Activated CD8-positive, alpha-beta memory T cell treated with anti-CD3 and anti-CD28 coated beads for 24 hours (primary cell): ENCODE data around the gene AOPEP.
"Not testable (repeated sequence)": the region's sequence is repeated elsewhere in the genome, so short reads cannot be mapped to it uniquely, and the experiment has no call there.

ENCODE experiments used
- DNase-seq: peaks from one replicate; pipeline ENCODE4 v3.0.0-alpha.2; 2020

The AOPEP gene

GRCh38 chr9:94878804-94879203 is 152.3 kb downstream of the AOPEP start:
- DNase-seq = not testable (repeated sequence)

- DNase-seq = no peak
Observed at GRCh38 chr9:94879230-94879629, 152.7 kb downstream of the AOPEP start.

- DNase-seq = no peak
Observed at GRCh38 chr9:94881023-94881422, 154.5 kb downstream of the AOPEP start.

- DNase-seq = no peak
Observed at GRCh38 chr9:94881454-94881853, 155.0 kb downstream of the AOPEP start.

- DNase-seq = no peak
Observed at GRCh38 chr9:94881940-94882339, 155.4 kb downstream of the AOPEP start.

- DNase-seq = no peak
Observed at GRCh38 chr9:94882966-94883641, 156.6 kb downstream of the AOPEP start.

DNA sequence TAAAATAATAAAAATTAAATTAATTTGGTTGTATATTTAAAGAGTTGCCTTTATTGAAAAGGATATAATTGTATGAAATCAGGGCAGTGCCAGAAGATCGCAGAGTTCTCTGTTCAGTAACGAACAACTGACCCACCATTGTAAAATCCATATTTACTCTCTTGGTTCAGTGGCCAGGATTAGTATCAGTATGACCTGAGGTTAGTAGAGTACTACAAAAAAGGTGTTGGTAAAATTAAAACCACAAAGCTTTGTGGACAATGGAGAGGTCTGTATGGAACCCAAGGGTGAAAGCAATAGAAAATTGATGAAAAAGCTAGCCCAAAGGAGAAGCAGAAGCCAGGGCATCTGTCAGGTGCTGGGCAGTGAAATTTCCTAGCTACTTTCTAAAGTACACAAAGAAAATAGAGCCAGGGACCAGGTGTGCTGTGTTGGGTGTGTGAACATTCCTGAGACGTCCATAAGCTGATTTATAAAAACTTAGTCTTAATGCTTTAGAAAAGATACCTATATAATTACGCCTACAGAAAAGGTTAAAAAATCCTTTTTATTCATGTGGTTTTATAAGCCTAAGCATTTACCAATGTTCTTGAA is 159.5 kb downstream of the AOPEP start:
- no peak for DNase-seq

- DNase-seq = no peak
Observed at GRCh38 chr9:94887721-94888120, 161.2 kb downstream of the AOPEP start.

DNA sequence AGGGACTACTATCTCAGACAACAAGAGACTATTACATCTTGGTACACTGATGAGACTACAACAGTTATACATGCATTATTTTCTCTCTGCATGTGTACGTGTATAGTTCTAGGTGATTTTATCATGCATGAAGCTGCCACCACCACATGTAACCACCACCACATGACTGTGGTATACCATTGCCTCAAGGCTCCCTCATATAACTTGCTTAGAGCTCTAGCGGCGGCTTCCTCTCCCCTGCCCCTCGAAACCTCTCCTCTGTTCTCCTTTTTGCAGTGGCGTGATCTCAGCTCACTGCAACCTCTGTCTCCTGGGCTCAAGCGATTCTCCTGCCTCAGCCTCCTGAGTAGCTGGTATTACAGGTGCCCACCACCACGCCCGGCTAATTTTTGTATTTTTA is 162.3 kb downstream of the AOPEP start:
- DNase-seq = no peak

DNA sequence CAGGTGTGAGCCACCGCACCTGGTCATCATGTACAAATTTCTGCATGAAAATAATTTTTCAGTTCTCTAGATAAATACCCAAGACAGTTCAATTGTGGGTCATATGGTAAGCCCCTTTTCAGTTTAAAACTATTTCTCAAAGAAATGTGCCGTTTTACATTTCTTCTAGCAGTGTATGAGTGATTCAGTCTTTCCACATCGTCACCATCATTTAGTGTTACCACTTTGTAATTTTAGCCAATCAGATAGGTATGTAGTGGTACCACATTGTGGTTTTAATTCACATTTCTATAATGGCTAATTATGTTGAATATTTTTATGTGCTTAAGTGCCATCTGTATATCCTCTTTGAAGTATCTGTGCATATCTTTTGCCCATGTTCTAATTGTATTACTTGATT is 163.1 kb downstream of the AOPEP start:
- DNase-seq = no peak

GRCh38 chr9:94891183-94891582 is 164.7 kb downstream of the AOPEP start:
- no peak for DNase-seq

DNA sequence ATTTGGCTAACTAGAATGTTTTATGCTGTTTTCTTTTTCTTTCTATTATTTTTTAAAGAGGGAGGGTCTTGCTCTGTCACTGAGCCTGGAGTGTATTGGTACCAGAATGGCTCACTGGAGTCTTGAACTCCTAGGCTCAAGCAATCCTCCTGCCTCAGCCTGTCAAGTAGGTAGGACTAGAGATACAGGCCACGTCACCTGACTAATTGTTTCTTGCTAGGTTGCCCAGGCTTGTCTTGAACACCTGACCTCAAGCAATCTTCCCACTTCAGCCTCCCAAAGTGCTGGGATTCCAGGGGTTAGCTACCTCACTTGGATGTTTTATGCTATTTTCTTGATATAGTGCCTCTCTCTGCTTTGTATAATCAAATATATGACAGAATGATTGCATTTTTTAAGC is 166.2 kb downstream of the AOPEP start:
- no peak for DNase-seq

- no peak for DNase-seq
Observed at GRCh38 chr9:94894094-94894699, 167.7 kb downstream of the AOPEP start.

GRCh38 chr9:94895668-94896067 is 169.2 kb downstream of the AOPEP start:
- DNase-seq = no peak

GRCh38 chr9:94896512-94896911 is 170.0 kb downstream of the AOPEP start:
- no peak for DNase-seq

DNA sequence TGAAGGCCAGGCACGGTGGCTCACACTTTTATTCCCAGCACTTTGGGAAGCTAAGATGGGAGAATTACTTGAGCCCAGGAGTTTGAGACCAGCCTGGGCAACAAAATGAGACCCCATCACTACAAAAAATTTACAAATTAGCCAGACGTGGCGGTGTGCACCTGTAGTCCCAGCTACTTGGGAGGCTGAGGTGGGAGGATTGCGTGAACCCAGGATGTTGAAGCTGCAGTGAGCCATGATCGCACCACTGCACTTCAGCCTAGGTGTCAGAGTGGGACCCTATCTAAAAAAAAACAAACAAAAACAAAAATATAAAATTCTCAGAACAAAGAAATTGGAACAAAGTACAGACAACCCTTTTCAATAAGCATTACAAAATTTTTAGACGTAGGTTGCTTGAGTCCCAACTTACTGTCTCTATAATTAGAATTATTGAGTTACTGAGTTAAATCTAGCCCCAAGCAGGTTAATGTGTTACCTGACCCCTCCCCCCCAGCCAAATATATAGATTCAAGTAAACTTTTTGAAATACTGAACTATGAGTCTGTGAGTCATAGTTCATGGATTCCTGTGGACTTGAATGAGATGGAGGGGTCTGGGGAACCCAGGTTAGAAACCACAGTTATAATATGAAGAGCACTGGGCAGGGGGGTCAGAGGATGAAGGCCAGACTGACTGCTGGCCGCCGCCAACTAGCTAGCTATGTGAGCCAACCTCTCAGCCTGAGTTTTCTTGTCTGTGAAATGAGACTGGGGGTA is 173.1 kb downstream of the AOPEP start:
- DNase-seq = no peak

DNA sequence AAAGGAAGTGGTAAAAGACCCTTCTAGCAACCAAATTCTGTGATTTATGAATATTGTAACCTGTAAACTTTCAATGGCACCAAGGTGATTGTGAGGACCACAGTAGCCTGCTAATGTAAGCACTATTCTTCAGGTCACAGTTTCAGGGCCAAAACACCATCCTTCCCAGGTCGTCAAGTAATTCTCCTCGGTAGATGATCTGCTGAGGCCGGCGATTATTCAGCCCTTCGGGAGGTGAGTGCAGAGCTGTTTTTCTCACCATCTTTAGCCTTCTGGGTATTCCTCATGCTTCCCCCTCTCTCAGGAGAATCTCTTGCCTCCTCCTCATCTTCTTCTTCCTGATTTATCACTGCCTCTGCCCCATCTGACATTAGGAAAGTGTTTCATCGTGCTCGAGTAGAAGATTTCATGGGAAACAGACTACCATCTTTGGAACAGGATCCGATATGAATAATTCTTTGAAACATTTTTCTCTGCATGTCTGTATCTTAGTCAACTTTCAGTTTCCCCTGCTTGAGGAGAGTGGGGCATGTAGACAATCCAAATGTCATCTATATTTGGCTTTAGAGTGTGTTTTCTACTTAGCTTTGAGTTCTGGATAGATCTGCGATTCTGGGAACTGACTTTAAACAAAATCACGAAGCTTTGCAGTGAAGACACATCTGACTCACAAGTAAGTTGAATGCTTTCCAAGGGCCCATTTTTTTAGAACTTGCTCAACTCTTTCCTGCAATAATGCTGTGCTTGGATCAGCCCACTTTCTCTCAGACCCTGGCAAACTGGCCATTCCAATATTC is 173.9 kb downstream of the AOPEP start:
- DNase-seq = no peak

- DNase-seq = no peak
Observed at GRCh38 chr9:94901019-94901363, 174.5 kb downstream of the AOPEP start.

GRCh38 chr9:94903961-94904421 is 177.5 kb downstream of the AOPEP start:
- DNase-seq = no peak

DNA sequence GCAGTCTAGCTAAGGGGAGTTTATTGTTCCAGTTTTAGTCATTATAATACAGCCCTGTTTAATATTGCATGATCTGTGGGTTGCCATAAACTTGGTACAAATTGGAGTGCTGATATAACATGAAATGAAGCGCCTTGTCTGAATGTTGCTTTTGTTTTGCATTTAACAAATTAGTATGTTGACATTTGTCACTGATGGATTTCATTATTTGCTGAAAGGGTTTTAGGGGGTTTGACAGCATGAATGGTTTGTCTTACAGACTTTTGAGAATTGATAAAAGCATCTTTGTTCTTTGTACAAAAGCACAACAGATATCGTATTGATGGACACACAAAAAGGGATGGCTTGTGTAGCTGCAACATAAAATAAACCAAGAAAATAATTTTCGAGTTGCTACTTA is 178.3 kb downstream of the AOPEP start:
- no peak for DNase-seq

GRCh38 chr9:94905606-94906005 is 179.1 kb downstream of the AOPEP start:
- DNase-seq = no peak

DNA sequence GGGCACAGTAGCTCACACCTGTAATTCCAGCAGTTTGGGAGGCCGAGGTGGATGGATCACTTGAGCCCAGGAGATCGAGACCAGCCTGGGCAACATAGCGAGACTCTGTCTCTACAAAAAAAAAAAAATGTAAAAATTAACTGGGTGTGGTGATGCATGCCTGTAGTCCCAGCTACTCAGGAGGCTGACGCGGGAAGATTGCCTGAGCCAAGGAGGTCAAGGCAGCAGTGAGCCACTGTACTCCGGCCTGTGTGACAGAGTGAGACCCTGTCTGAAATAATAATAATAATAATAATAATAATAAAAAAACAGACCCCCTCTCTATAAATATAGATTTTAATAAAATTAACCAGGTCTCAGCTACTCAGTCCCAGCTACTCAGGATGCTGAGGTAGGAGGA is 179.7 kb downstream of the AOPEP start:
- DNase-seq = no peak

GRCh38 chr9:94906713-94907112 is 180.2 kb downstream of the AOPEP start:
- DNase-seq = no peak
